Body of pancreas (tissue), 4 donors: ENCODE data around the gene SEC31A. TPM values are rescaled to one million over a fixed set of nuclear protein-coding genes. Genes with fewer than 3 reads are reported as not detected.
A peak's percentile ranks its signal among the peaks of the same experiment; 100 is the strongest.

Source experiments
- ATAC-seq: fragments of 150-250 bp; one replicate; pipeline ENCODE4 v1.9.1; 2016
- DNase-seq, 4 donors: peaks; one replicate each; pipeline ENCODE4 v3.0.0-alpha.2; 2019
- H3K27ac ChIP-seq, 4 donors: fragments of 200-600 bp; sonication (generic); 1 replicate in 3 of 4; 2 replicates in 1 of 4; pipeline versions ENCODE4 v1.5.1 to v1.6.1; 2016 to 2019; ENCODE audit warnings: mild to moderate bottlenecking in 1 of 4, mixed read lengths in 1 of 4, moderate library complexity in 1 of 4
- H3K27me3 ChIP-seq, 2 donors: fragments of 200-600 bp; sonication (generic); one replicate each; pipeline ENCODE4 v1.6.0; 2016; ENCODE audit warnings: mild to moderate bottlenecking in 1 of 2
- H3K36me3 ChIP-seq, 2 donors: fragments of 200-600 bp; sonication (generic); replicated peaks in 1 of 2; 2 replicates each; pipeline ENCODE4 v1.5.1; 2016; ENCODE audit warnings: low read depth in 2 of 2; ENCODE audit not compliant: insufficient read depth in 1 of 2
- H3K4me1 ChIP-seq: fragments of 200-600 bp; sonication (generic); one replicate; pipeline ENCODE4 v1.6.0; 2016
- H3K4me3 ChIP-seq, 2 donors: fragments of 200-600 bp; sonication (generic); 1 replicate in 1 of 2; 2 replicates in 1 of 2; pipeline ENCODE4 v1.5.1; 2016 to 2019
- H3K9me3 ChIP-seq, 3 donors: fragments of 200-600 bp; sonication (generic); 1 replicate in 2 of 3; 2 replicates in 1 of 3; pipeline ENCODE4 v1.5.1; 2016
- CTCF ChIP-seq, 7 experiments: fragments of 450-650 bp in 4 of 7; fragments of 200-600 bp in 3 of 7; sonication (generic) in 3 of 7; IDR thresholded peaks; one replicate each; pipeline ENCODE4 v1.5.1; 2016 to 2019; ENCODE audit warnings: antibody characterized with exemption in 7 of 7
- POLR2A ChIP-seq, 3 donors: fragments of 450-650 bp; IDR thresholded peaks; one replicate each; pipeline ENCODE4 v1.6.1; 2016; ENCODE audit warnings: antibody characterized with exemption in 3 of 3, mild to moderate bottlenecking in 2 of 3
- WGBS, 2 donors: methylation state at CpG; one replicate each; pipeline ENCODE4 v1.1.5; 2017; 5-methylcytosine and 5-hydroxymethylcytosine counted together
- intact Hi-C: fragments of 100-400 bp; cut with DNase I; formaldehyde crosslinking; loops from one replicate; pipeline ENCODE4 v1.15.1; 2023
- total RNA-seq, 2 donors: library from RNA; depleted of rRNA; stranded (reverse); fragments of >200 nt; gene quantifications; one replicate each; pipeline ENCODE4 v1.1.0, GENCODE V29; 2016

SEC31A gene
- total RNA-seq, 2 donors from 2014 or later: 215 to 245 TPM

GRCh38 chr4:82803746-82804145, 87.2 kb downstream of the SEC31A start:
- Histone ChIP-seq H3K9me3 (no peaks in the 10 kb centered on the region), H3K27ac (no peak overlapping the region), H3K4me1 (peaks cover 15% of the 10 kb centered on the region), H3K36me3 (no peaks in the 10 kb centered on the region), H3K4me3 (no peak overlapping the region), H3K27me3 (no peaks in the 10 kb centered on the region)
- WGBS, 2 donors: 89 to 95% methylated on average over 4 of the region's 4 CpGs
- TF ChIP-seq CTCF (IDR thresholded peaks at IDR 0.05): no peak
- ATAC-seq (no peak), DNase-seq (no peak)
- intact Hi-C loops: no loop called here

- 61 to 63% methylated on average over 2 of the region's 2 CpGs for WGBS, 2 donors
- no peak for ATAC-seq
- H3K27ac ChIP-seq: no peak overlapping the region
- TF ChIP-seq POLR2A (IDR thresholded peaks at IDR 0.05): no peak
- no peak for TF ChIP-seq CTCF (IDR thresholded peaks at IDR 0.05)
- H3K4me3 ChIP-seq: no peak overlapping the region
- no peak for DNase-seq
- H3K36me3 ChIP-seq: no peaks in the 10 kb centered on the region
- H3K9me3 ChIP-seq: no peaks in the 10 kb centered on the region
- intact Hi-C loops: no loop called here
- peaks cover 15% of the 10 kb centered on the region for H3K4me1 ChIP-seq
- H3K27me3 ChIP-seq: no peaks in the 10 kb centered on the region
Measured at GRCh38 chr4:82802911-82803310, 88.0 kb downstream of the SEC31A start.

GRCh38 chr4:82801910-82802521, 88.9 kb downstream of the SEC31A start:
- peak in 2 of 4 donors; percentile 42 to 58 for DNase-seq
- H3K4me1 ChIP-seq: peaks cover 23% of the 10 kb centered on the region
- no peak for TF ChIP-seq POLR2A (IDR thresholded peaks at IDR 0.05)
- TF ChIP-seq CTCF (IDR thresholded peaks at IDR 0.05): peak in 5 of 7 experiments; percentile 18 to 43 (median 35)
- no peak for ATAC-seq
- no peak overlapping the region for H3K27ac ChIP-seq
- intact Hi-C loops: no loop called here
- 44 to 50% methylated on average over 3 of the region's 3 CpGs for WGBS, 2 donors
- H3K27me3 ChIP-seq: no peaks in the 10 kb centered on the region
- H3K36me3 ChIP-seq: no peaks in the 10 kb centered on the region
- no peaks in the 10 kb centered on the region for H3K9me3 ChIP-seq
- H3K4me3 ChIP-seq: no peak overlapping the region

GRCh38 chr4:82799006-82799881, 91.7 kb downstream of the SEC31A start:
- intact Hi-C loops: no loop called here
- Histone ChIP-seq H3K4me3 (peak overlapping the region; percentile 39 to 90), H3K4me1 (peaks cover 25% of the 10 kb centered on the region), H3K9me3 (no peaks in the 10 kb centered on the region), H3K27me3 (no peaks in the 10 kb centered on the region), H3K36me3 (no peaks in the 10 kb centered on the region), H3K27ac (peak overlapping the region in 3 of 4 donors; percentile 71 to 80 (median 73))
- DNase-seq (peak in 2 of 4 donors; percentile 40 to 45), ATAC-seq (no peak)
- no peak for TF ChIP-seq CTCF (IDR thresholded peaks at IDR 0.05)
- peak in 1 of 3 donors; percentile 41 for TF ChIP-seq POLR2A (IDR thresholded peaks at IDR 0.05)
- 1 to 4% methylated on average over 9 to 25 of the region's 25 CpGs for WGBS, 2 donors
